Subcutaneous abdominal adipose tissue (tissue), 5 donors: ENCODE results near the gene SLC9A3.

Source experiments
- H3K27ac ChIP-seq: one replicate; pipeline ENCODE4 v1.7.0; 2013; ENCODE audit warnings: low read depth, mild to moderate bottlenecking, inconsistent platforms, low read length, moderate library complexity
- H3K27me3 ChIP-seq, 5 donors: one replicate each; pipeline ENCODE4 v1.7.0; 2013; ENCODE audit warnings: low read length in 5 of 5, inconsistent platforms in 1 of 5; ENCODE audit not compliant: control insufficient read depth in 5 of 5, insufficient read depth in 4 of 5
- H3K36me3 ChIP-seq, 5 donors: one replicate each; pipeline ENCODE4 v1.7.0; 2013; ENCODE audit warnings: low read length in 5 of 5; ENCODE audit not compliant: control insufficient read depth in 5 of 5, insufficient read depth in 5 of 5
- H3K4me1 ChIP-seq, 5 donors: one replicate each; pipeline ENCODE4 v1.7.0; 2013; ENCODE audit warnings: low read length in 5 of 5, mild to moderate bottlenecking in 3 of 5, moderate library complexity in 1 of 5; ENCODE audit not compliant: control insufficient read depth in 5 of 5, insufficient read depth in 5 of 5
- H3K4me3 ChIP-seq, 5 donors: one replicate each; pipeline ENCODE4 v1.7.0; 2013; ENCODE audit warnings: low read length in 5 of 5, low read depth in 1 of 5
- H3K9ac ChIP-seq, 5 donors: one replicate each; pipeline ENCODE4 v1.7.0; 2013; ENCODE audit warnings: low read length in 5 of 5, mild to moderate bottlenecking in 4 of 5, moderate library complexity in 3 of 5
- H3K9me3 ChIP-seq, 5 donors: one replicate each; pipeline ENCODE4 v1.7.0; 2013; ENCODE audit warnings: low read length in 5 of 5; ENCODE audit not compliant: control insufficient read depth in 5 of 5
- donor health status: healthy.
- donor health status: healthy.
- donor health status: healthy.
- donor health status: healthy.
- donor health status: healthy.

Gene SLC9A3

GRCh38 chr5:448061-448765, 76.0 kb downstream of the SLC9A3 start:
- Histone ChIP-seq H3K27me3 (no peaks in the 10 kb centered on the region), H3K27ac (no peak overlapping the region), H3K4me3 (no peak overlapping the region), H3K36me3 (peaks cover 27 to 59% (median 58%) of the 10 kb centered on the region in 5 donors), H3K9me3 (peaks cover 6 to 11% (median 10%) of the 10 kb centered on the region in 5 donors), H3K9ac (no peak overlapping the region), H3K4me1 (peaks cover 3 to 26% (median 24%) of the 10 kb centered on the region in 5 donors)

- H3K36me3 ChIP-seq: peaks cover 27 to 52% (median 50%) of the 10 kb centered on the region in 5 donors
- no peaks in the 10 kb centered on the region for H3K27me3 ChIP-seq
- peaks cover 3 to 29% (median 29%) of the 10 kb centered on the region in 5 donors for H3K4me1 ChIP-seq
- no peak overlapping the region for H3K9ac ChIP-seq
- no peak overlapping the region for H3K4me3 ChIP-seq
- H3K9me3 ChIP-seq: peaks cover 6 to 11% (median 10%) of the 10 kb centered on the region in 5 donors
- H3K27ac ChIP-seq: no peak overlapping the region
Measured at GRCh38 chr5:447501-447900, 76.7 kb downstream of the SLC9A3 start.

GRCh38 chr5:446883-447263, 77.4 kb downstream of the SLC9A3 start:
- peaks cover 21 to 49% (median 44%) of the 10 kb centered on the region in 5 donors for H3K36me3 ChIP-seq
- no peak overlapping the region for H3K9ac ChIP-seq
- no peak overlapping the region for H3K4me3 ChIP-seq
- peaks cover 5 to 35% (median 35%) of the 10 kb centered on the region in 5 donors for H3K4me1 ChIP-seq
- no peaks in the 10 kb centered on the region for H3K27me3 ChIP-seq
- no peak overlapping the region for H3K27ac ChIP-seq
- H3K9me3 ChIP-seq: peaks cover under 1 to 6% (median 4%) of the 10 kb centered on the region in 5 donors

GRCh38 chr5:446066-446882, 78.0 kb downstream of the SLC9A3 start:
- H3K27me3 ChIP-seq: no peaks in the 10 kb centered on the region
- H3K4me3 ChIP-seq: no peak overlapping the region
- H3K9ac ChIP-seq: peak overlapping the region in 1 of 5 donors; percentile 7
- peaks cover 5 to 36% (median 35%) of the 10 kb centered on the region in 5 donors for H3K4me1 ChIP-seq
- H3K27ac ChIP-seq: no peak overlapping the region
- peaks cover 15 to 43% (median 42%) of the 10 kb centered on the region in 5 donors for H3K36me3 ChIP-seq
- no peaks in the 10 kb centered on the region for H3K9me3 ChIP-seq

- Histone ChIP-seq H3K9ac (peak overlapping the region in 1 of 5 donors; percentile 7), H3K36me3 (peaks cover 8 to 43% (median 40%) of the 10 kb centered on the region in 5 donors), H3K27ac (no peak overlapping the region), H3K9me3 (no peaks in the 10 kb centered on the region), H3K4me3 (no peak overlapping the region), H3K27me3 (no peaks in the 10 kb centered on the region), H3K4me1 (peaks cover 5 to 38% (median 35%) of the 10 kb centered on the region in 5 donors)
Measured at GRCh38 chr5:445591-445990, 78.7 kb downstream of the SLC9A3 start.

- Histone ChIP-seq H3K36me3 (peaks cover 0 to 33% (median 30%) of the 10 kb centered on the region in 5 donors), H3K27me3 (peaks cover 0 to 3% (median under 1%) of the 10 kb centered on the region in 5 donors), H3K4me1 (peaks cover 7 to 39% (median 35%) of the 10 kb centered on the region in 5 donors), H3K4me3 (peak overlapping the region in 4 of 5 donors; percentile 95 to 100 (median 98)), H3K9me3 (no peaks in the 10 kb centered on the region), H3K27ac (no peak overlapping the region), H3K9ac (peak overlapping the region; percentile 90 to 99 (median 96))
Measured at GRCh38 chr5:444226-444625, 80.0 kb downstream of the SLC9A3 start.

GRCh38 chr5:443239-444151, 80.8 kb downstream of the SLC9A3 start:
- H3K27me3 ChIP-seq: peaks cover 0 to 6% (median 3%) of the 10 kb centered on the region in 5 donors
- no peaks in the 10 kb centered on the region for H3K9me3 ChIP-seq
- H3K4me3 ChIP-seq: peak overlapping the region; percentile 94 to 100 (median 97)
- H3K27ac ChIP-seq: peak overlapping the region; percentile 60
- H3K36me3 ChIP-seq: peaks cover 0 to 26% (median 24%) of the 10 kb centered on the region in 5 donors
- H3K9ac ChIP-seq: peak overlapping the region; percentile 90 to 99 (median 96)
- peaks cover 7 to 35% (median 31%) of the 10 kb centered on the region in 5 donors for H3K4me1 ChIP-seq

GRCh38 chr5:442335-443238, 81.7 kb downstream of the SLC9A3 start, which contains the start of gene EXOC3:
EXOC3 (plus strand) TSS chr5:443176; CDS start chr5:446206, 3,030 bp downstream.
- H3K4me1 ChIP-seq: peaks cover 4 to 26% (median 24%) of the 10 kb centered on the region in 5 donors
- H3K4me3 ChIP-seq: peak within 1 kb of the TSS; percentile 94 to 100 (median 97)
- peak within 1 kb of the TSS; percentile 90 to 99 (median 96) for H3K9ac ChIP-seq
- peaks cover 0 to 17% (median 15%) of the 10 kb centered on the region in 5 donors for H3K36me3 ChIP-seq
- H3K27me3 ChIP-seq: peaks cover 1 to 7% (median 5%) of the 10 kb centered on the region in 5 donors
- no peaks in the 10 kb centered on the region for H3K9me3 ChIP-seq
- peak within 1 kb of the TSS; percentile 69 for H3K27ac ChIP-seq
